AG09319 (cell line): ENCODE results near the gene PROSER2.

Source experiments
- DNase-seq: peaks from one replicate; pipeline ENCODE4 v3.0.0-alpha.2; 2010; ENCODE audit warnings: low read depth; ENCODE audit errors: extremely low read depth
- CTCF ChIP-seq: IDR thresholded peaks from 2 replicates; pipeline ENCODE4 v1.5.1; 2011; ENCODE audit warnings: low read depth, mild to moderate bottlenecking, inconsistent platforms, low read length, moderate library complexity

PROSER2 gene

GRCh38 chr10:11795101-11795920 is 27.8 kb upstream of the PROSER2 start:
- no peak for DNase-seq
- TF ChIP-seq CTCF = no peak

- no peak for DNase-seq
- no peak for TF ChIP-seq CTCF
Observed at GRCh38 chr10:11796474-11796873, 26.7 kb upstream of the PROSER2 start.

- DNase-seq = no peak
- TF ChIP-seq CTCF = no peak
Observed at GRCh38 chr10:11797281-11797680, 25.9 kb upstream of the PROSER2 start.

- no peak for TF ChIP-seq CTCF
- DNase-seq = no peak
Observed at GRCh38 chr10:11797847-11798633, 25.1 kb upstream of the PROSER2 start.

GRCh38 chr10:11798845-11799735 is 24.1 kb upstream of the PROSER2 start:
- no peak for DNase-seq
- TF ChIP-seq CTCF = no peak

GRCh38 chr10:11799736-11800080 is 23.4 kb upstream of the PROSER2 start:
- DNase-seq = no peak
- no peak for TF ChIP-seq CTCF
